OCI-LY7 (cell line): ENCODE results near the gene LBR.

Experiments used
- CTCF ChIP-seq: fragments of 200-600 bp; sonication (generic); conservative IDR thresholded peaks from 2 replicates; pipeline ENCODE4 v1.5.1; 2014; ENCODE audit warnings: mild to moderate bottlenecking, antibody characterized with exemption, low read length, moderate library complexity, mixed read lengths
- EZH2phosphoT487 ChIP-seq: fragments of 200-600 bp; sonication (generic); IDR thresholded peaks from 2 replicates; pipeline ENCODE4 v1.6.1; 2018; ENCODE audit warnings: low read depth, borderline replicate concordance, mild to moderate bottlenecking, mixed run types, antibody characterized with exemption, low read length, moderate library complexity, mixed read lengths

GRCh38 chr1:225409051-225409450 lies 18.8 kb downstream of the LBR start:
- no peak for TF ChIP-seq CTCF
- no peak for TF ChIP-seq EZH2phosphoT487
